ENCODE results near the gene H2BK1.
A peak's percentile ranks its signal among the peaks of the same experiment; 100 is the strongest.

Gene H2BK1

DNA sequence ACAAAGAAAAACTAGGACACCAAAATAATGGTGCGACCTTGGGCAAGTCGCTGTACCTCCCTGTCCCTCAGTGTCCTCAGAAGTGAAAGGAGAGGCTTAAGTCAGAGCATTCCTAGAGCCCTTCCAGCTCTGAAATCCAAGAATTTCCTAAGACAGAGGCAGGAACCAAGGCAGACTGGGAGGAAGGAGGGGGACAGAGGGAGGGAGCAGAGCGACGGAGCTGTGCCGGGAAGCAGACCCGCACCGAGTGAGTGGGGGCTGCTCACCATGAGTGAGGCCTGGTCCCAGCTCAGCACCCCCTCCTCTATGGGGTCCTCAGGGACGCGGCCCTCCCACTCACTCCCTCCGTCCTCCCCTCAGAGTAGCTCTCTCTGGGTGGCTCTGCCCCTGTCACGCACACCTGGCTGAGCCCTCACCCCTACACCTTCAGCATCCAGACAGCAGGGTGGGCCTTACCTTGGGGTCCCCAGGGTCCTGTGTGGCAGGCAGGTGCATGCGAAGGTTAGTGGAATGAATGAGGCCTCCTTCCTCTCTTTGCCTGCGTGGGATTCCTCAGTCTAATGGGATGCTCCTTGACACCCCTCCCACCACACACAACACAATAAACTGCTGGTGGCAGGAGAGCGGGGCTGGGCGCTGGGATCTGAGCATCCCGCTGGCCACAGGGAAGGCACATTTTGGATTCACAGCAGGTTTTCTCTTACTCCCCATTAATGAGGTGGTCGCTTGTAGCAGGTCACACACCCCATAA is 42.8 kb upstream of the H2BK1 start:
- Histone ChIP-seq H3K36me3 (replicated peaks; ENCODE audit: insufficient read depth, low read length) (no peaks in the 10 kb centered on the region), H3K27me3 (replicated peaks; ENCODE audit: insufficient read depth, low read length) (peaks cover 91% of the 10 kb centered on the region), H3K79me2 (ENCODE audit: low read length) (no peaks in the 10 kb centered on the region), H3F3A (ENCODE audit: insufficient read depth, low read length) (no peaks in the 10 kb centered on the region), H3K9me2 (replicated peaks; ENCODE audit: insufficient read depth, low read length) (no peaks in the 10 kb centered on the region), H2AFZ (ENCODE audit: low read length) (no peak overlapping the region), H3K27ac (ENCODE audit: low read length) (no peak overlapping the region), H3K4me2 (ENCODE audit: low read depth, low read length) (no peak overlapping the region), H3K4me3 (ENCODE audit: low read length) (no peak overlapping the region), H3K4me1 (ENCODE audit: low read length) (peaks cover 4% of the 10 kb centered on the region; the same call in 1 of the 2 replicates), H3K9me3 (replicated peaks; ENCODE audit: insufficient read depth, low read length) (no peaks in the 10 kb centered on the region), H3K9ac (ENCODE audit: low read length) (no peak overlapping the region), H4K20me1 (ENCODE audit: insufficient read depth, low read length) (no peaks in the 10 kb centered on the region)
- TF ChIP-seq EZH2phosphoT487 (IDR thresholded peaks at IDR 0.05; ENCODE audit: low read length), result no peak
- TF ChIP-seq, protein P1, sequence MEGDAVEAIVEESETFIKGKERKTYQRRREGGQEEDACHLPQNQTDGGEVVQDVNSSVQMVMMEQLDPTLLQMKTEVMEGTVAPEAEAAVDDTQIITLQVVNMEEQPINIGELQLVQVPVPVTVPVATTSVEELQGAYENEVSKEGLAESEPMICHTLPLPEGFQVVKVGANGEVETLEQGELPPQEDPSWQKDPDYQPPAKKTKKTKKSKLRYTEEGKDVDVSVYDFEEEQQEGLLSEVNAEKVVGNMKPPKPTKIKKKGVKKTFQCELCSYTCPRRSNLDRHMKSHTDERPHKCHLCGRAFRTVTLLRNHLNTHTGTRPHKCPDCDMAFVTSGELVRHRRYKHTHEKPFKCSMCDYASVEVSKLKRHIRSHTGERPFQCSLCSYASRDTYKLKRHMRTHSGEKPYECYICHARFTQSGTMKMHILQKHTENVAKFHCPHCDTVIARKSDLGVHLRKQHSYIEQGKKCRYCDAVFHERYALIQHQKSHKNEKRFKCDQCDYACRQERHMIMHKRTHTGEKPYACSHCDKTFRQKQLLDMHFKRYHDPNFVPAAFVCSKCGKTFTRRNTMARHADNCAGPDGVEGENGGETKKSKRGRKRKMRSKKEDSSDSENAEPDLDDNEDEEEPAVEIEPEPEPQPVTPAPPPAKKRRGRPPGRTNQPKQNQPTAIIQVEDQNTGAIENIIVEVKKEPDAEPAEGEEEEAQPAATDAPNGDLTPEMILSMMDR (IDR thresholded peaks at IDR 0.05; ENCODE audit: low read length), result no peak
- TF ChIP-seq EZH2 (optimal IDR thresholded peaks at IDR 0.05; ENCODE audit: low read depth, low read length), result no peak
- DNase-seq, result no peak

DNA sequence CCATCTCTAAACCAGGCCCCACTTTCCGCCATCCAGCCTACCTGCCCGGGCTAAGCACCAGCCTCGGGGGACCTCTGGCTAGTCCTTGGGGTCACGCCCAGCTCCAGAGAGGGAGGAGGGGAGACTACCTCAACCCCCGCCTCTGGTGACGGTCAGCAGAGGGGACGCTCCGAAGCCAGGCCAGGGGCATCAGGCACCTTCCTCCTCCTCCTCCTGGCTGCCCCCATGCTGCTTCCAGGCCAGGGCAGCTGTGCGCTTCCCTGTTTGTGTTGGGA is 42.2 kb upstream of the H2BK1 start:
- no peak overlapping the region for H2AFZ ChIP-seq (ENCODE audit: low read length)

DNA sequence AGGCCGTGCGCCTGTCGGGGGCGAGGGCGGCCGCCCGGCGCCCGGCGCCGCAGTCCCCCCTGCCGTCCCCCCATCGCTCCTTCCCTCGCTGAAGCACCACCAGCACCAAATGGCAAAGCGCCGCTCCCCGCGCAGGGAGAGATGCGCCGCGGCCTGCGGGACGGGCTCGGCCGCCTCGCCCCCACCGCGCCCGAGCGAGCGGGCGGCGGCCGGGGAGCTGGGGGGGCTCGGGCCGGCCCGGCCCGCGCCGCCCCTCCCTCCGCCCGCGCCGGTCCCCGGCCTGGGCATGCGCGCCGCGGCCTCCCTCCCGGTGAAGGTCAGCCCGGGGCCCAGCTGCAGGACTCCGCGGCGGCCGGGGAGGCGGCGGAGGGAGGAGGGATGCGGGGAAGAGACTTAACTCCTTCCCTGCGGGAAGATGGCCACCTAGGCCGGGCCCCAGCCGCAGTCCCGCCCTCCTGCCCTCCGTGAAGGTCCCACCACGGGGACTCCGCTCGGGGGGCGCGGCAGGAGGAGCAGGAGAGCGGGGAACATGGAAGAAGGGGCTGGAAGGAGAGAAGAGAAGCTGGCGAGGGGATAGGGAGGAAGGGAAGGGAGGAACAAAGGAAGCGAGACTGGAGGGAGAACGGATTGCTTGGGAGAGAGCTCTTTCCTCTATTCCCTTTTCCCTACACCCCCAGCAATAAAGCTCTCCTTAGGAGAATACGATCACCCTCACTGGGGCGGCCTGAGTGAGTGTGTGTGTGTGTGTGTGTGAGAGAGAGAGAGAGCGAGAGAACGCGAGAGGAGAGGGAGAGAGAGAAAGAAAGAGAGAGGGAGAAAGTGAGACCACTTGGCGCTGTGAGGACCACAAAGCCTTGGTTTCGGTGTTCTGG is 41.6 kb upstream of the H2BK1 start:
- peak; percentile 48 for TF ChIP-seq EZH2 (optimal IDR thresholded peaks at IDR 0.05; ENCODE audit: low read depth, low read length)
- TF ChIP-seq, protein P1 (IDR thresholded peaks at IDR 0.05; ENCODE audit: low read length), result no peak
- peak overlapping the region; percentile 52; the same call in 1 of the 2 replicates for H3K4me3 ChIP-seq (ENCODE audit: low read length)
- H3K27me3 ChIP-seq (replicated peaks; ENCODE audit: insufficient read depth, low read length), result peaks cover 91% of the 10 kb centered on the region
- H3K9me3 ChIP-seq (replicated peaks; ENCODE audit: insufficient read depth, low read length), result no peaks in the 10 kb centered on the region
- DNase-seq, result no peak
- no peaks in the 10 kb centered on the region for H3K9me2 ChIP-seq (replicated peaks; ENCODE audit: insufficient read depth, low read length)
- H3F3A ChIP-seq (ENCODE audit: insufficient read depth, low read length), result no peaks in the 10 kb centered on the region
- H2AFZ ChIP-seq (ENCODE audit: low read length), result peak overlapping the region; percentile 50; the same call in 1 of the 2 replicates
- peaks cover 4% of the 10 kb centered on the region; the same call in 1 of the 2 replicates for H3K4me1 ChIP-seq (ENCODE audit: low read length)
- peak overlapping the region; percentile 89 for H3K4me2 ChIP-seq (ENCODE audit: low read depth, low read length)
- H3K36me3 ChIP-seq (replicated peaks; ENCODE audit: insufficient read depth, low read length), result no peaks in the 10 kb centered on the region
- H3K9ac ChIP-seq (ENCODE audit: low read length), result no peak overlapping the region
- H4K20me1 ChIP-seq (ENCODE audit: insufficient read depth, low read length), result no peaks in the 10 kb centered on the region
- no peaks in the 10 kb centered on the region for H3K79me2 ChIP-seq (ENCODE audit: low read length)
- H3K27ac ChIP-seq (ENCODE audit: low read length), result no peak overlapping the region

More for the DNA sequence above, 42.2 kb upstream of the H2BK1 start:
- Histone ChIP-seq H3K36me3 (replicated peaks; ENCODE audit: insufficient read depth, low read length) (no peaks in the 10 kb centered on the region), H3K9me2 (replicated peaks; ENCODE audit: insufficient read depth, low read length) (no peaks in the 10 kb centered on the region), H3K9ac (ENCODE audit: low read length) (no peak overlapping the region), H3K27me3 (replicated peaks; ENCODE audit: insufficient read depth, low read length) (peaks cover 91% of the 10 kb centered on the region), H3F3A (ENCODE audit: insufficient read depth, low read length) (no peaks in the 10 kb centered on the region), H3K4me3 (ENCODE audit: low read length) (no peak overlapping the region), H3K4me1 (ENCODE audit: low read length) (peaks cover 4% of the 10 kb centered on the region; the same call in 1 of the 2 replicates), H4K20me1 (ENCODE audit: insufficient read depth, low read length) (no peaks in the 10 kb centered on the region), H3K79me2 (ENCODE audit: low read length) (no peaks in the 10 kb centered on the region), H3K27ac (ENCODE audit: low read length) (no peak overlapping the region), H3K9me3 (replicated peaks; ENCODE audit: insufficient read depth, low read length) (no peaks in the 10 kb centered on the region), H3K4me2 (ENCODE audit: low read depth, low read length) (no peak overlapping the region)
- no peak for TF ChIP-seq EZH2phosphoT487 (IDR thresholded peaks at IDR 0.05; ENCODE audit: low read length)
- TF ChIP-seq, protein P1 (IDR thresholded peaks at IDR 0.05; ENCODE audit: low read length), result no peak
- TF ChIP-seq EZH2 (optimal IDR thresholded peaks at IDR 0.05; ENCODE audit: low read depth, low read length), result no peak
- DNase-seq, result no peak

All from MM.1S (cell line).